Rectal smooth muscle tissue (tissue), 1 donor: ENCODE measurements around the gene CAMP.

Source experiments
- H3K27ac ChIP-seq: one replicate; pipeline ENCODE4 v1.7.0; 2013; ENCODE audit warnings: low read depth, low read length, inconsistent platforms
- H3K27me3 ChIP-seq: one replicate; pipeline ENCODE4 v1.7.0; 2013; ENCODE audit warnings: low read length; ENCODE audit not compliant: control insufficient read depth, insufficient read depth
- H3K36me3 ChIP-seq: one replicate; pipeline ENCODE4 v1.7.0; 2013; ENCODE audit warnings: low read length; ENCODE audit not compliant: control insufficient read depth, insufficient read depth
- H3K4me1 ChIP-seq: one replicate; pipeline ENCODE4 v1.7.0; 2013; ENCODE audit warnings: low read length; ENCODE audit not compliant: control insufficient read depth, insufficient read depth
- H3K4me3 ChIP-seq: one replicate; pipeline ENCODE4 v1.7.0; 2013; ENCODE audit warnings: low read length
- H3K9ac ChIP-seq: one replicate; pipeline ENCODE4 v1.7.0; 2013; ENCODE audit warnings: low read length

The CAMP gene, protein sequence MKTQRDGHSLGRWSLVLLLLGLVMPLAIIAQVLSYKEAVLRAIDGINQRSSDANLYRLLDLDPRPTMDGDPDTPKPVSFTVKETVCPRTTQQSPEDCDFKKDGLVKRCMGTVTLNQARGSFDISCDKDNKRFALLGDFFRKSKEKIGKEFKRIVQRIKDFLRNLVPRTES

DNA sequence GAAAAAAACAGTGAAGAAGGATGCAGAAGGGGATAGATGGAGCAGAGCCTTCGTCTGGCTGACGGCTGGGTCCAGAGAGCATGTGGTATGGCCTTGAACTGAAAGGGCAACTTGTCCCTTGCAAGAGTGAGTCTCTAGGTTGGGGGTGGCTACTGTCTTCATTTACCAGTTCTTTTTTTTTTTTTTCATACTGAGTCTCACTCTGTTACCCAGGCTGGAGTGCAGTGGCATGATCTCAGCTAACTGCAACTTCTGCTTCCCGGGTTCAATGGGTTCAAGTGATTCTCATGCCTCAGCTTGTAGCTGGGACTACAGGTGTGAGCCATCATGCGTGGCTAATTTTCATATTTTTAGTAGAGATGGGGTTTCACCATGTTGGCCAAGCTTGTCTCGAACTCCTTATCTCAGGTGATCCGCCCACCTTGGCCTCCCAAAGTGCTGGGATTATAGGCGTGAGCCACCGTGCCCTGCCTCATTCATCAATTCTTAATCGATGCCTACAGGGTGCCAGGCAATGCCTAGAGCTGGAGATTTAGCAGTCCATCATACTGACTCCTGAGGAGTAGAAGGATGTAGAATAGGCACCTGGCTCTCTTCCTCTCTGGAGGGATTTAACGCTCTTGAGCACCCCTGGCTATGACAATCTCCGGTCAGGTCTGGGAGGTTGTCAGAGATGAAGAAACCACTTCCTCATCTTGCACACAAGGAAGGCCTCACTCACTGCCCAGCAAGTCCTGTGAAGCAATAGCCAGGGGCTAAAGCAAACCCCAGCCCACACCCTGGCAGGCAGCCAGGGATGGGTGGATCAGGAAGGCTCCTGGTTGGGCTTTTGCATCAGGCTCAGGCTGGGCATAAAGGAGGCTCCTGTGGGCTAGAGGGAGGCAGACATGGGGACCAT lies at the start of gene CAMP:
TSS of gene CAMP (plus strand) at position 880 of the 898 bp plus-strand sequence. CDS start at position 897, 17 bp downstream.
- Histone ChIP-seq H3K4me1 (no peaks in the 10 kb centered on the region), H3K27me3 (no peaks in the 10 kb centered on the region), H3K36me3 (no peaks in the 10 kb centered on the region), H3K4me3 (no peak within 1 kb of the TSS), H3K27ac (no peak within 1 kb of the TSS), H3K9ac (no peak within 1 kb of the TSS)

DNA sequence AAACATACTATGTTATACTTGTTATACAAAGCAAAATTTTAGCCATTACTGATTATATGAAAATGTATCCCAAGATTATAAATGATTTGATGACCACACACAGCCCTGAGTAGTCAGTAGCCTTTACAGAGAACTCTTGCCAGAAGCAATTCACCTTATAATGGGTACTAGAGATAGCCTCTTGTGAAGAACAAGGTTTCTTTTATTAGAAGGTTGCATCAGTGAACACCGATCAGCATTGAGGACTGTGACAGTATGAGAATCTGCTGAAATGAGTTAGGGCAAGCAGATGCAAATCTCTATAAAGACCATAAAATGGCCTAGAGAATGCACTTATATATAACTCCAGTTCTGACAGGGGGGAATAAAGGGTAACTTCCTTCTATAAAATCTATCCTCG lies 45.2 kb upstream of the CAMP start:
- Histone ChIP-seq H3K4me3 (no peak overlapping the region), H3K27ac (no peak overlapping the region), H3K9ac (no peak overlapping the region), H3K4me1 (no peaks in the 10 kb centered on the region), H3K36me3 (no peaks in the 10 kb centered on the region), H3K27me3 (no peaks in the 10 kb centered on the region)

DNA sequence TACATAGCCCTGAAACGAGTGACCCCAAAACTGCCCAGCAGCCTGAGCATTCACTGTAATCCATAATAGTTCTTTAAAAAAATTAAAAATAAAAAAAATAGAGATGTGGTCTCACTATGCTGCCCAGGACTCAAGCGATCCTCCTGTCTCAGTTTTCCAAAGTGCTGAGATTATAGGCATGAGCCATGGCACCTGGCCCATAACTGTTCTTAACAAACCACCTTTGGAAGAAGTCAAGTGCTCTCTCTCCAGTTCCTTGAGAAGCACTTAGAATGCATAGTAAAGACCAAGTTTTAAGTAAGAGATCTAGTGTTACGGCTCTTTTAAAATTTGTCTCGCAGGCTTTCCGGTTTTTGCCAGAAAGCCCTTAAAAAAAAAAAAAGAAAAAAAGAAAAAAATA lies 43.3 kb upstream of the CAMP start:
- H3K9ac ChIP-seq: no peak overlapping the region
- no peaks in the 10 kb centered on the region for H3K36me3 ChIP-seq
- H3K27ac ChIP-seq: no peak overlapping the region
- no peak overlapping the region for H3K4me3 ChIP-seq
- H3K27me3 ChIP-seq: no peaks in the 10 kb centered on the region
- H3K4me1 ChIP-seq: no peaks in the 10 kb centered on the region

- H3K9ac ChIP-seq: no peak overlapping the region
- no peak overlapping the region for H3K4me3 ChIP-seq
- H3K36me3 ChIP-seq: no peaks in the 10 kb centered on the region
- H3K4me1 ChIP-seq: no peaks in the 10 kb centered on the region
- H3K27ac ChIP-seq: no peak overlapping the region
- no peaks in the 10 kb centered on the region for H3K27me3 ChIP-seq
Measured at GRCh38 chr3:48180531-48181253, 42.6 kb upstream of the CAMP start.

DNA sequence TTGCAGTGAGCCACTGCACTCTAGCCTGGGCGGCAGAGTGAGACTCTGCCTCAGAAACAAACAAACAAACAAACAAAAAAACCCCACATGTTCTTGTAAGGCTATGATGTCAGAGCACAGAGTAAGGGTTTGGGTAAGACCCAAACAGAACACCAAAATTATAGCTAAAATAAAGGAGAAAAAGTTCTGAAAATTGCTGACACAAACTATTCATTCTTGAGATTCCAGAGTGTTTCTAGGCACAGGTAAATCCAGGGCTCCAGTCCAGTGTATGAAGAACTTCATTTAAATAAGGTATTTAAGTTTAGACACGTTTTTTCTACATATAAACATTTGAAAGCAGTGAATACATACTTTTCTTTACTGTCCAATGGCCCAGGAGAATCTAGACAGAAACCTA lies 39.0 kb upstream of the CAMP start:
- Histone ChIP-seq H3K27me3 (no peaks in the 10 kb centered on the region), H3K4me1 (no peaks in the 10 kb centered on the region), H3K27ac (no peak overlapping the region), H3K9ac (no peak overlapping the region), H3K36me3 (no peaks in the 10 kb centered on the region), H3K4me3 (no peak overlapping the region)

DNA sequence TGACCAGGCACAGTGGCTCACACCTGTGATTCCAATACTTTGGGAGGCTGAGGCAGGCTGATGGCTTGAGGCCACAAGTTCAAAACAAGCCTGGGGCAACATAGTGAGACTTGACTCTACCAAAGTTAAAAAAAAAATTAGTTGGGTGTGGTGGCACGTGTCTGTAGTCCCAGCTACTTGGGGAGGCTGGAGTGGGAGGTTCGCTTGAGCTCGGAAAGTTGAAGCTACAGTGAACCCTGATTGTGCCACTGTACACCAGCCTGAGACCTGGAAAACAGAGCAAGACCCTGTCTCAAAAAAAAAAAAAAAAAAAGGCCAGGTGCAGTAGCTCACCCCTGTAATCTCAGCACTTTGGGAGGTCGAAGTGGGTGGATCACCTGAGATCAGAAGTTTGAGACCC lies 38.2 kb upstream of the CAMP start:
- Histone ChIP-seq H3K36me3 (no peaks in the 10 kb centered on the region), H3K27me3 (no peaks in the 10 kb centered on the region), H3K9ac (no peak overlapping the region), H3K4me3 (no peak overlapping the region), H3K27ac (no peak overlapping the region), H3K4me1 (no peaks in the 10 kb centered on the region)

- Histone ChIP-seq H3K4me1 (no peaks in the 10 kb centered on the region), H3K27me3 (no peaks in the 10 kb centered on the region), H3K9ac (no peak overlapping the region), H3K4me3 (peak overlapping the region; percentile 91), H3K27ac (no peak overlapping the region), H3K36me3 (no peaks in the 10 kb centered on the region)
Measured at GRCh38 chr3:48186631-48187300, 36.5 kb upstream of the CAMP start.

- no peak overlapping the region for H3K27ac ChIP-seq
- no peak overlapping the region for H3K9ac ChIP-seq
- H3K36me3 ChIP-seq: no peaks in the 10 kb centered on the region
- peak overlapping the region; percentile 91 for H3K4me3 ChIP-seq
- no peaks in the 10 kb centered on the region for H3K27me3 ChIP-seq
- H3K4me1 ChIP-seq: no peaks in the 10 kb centered on the region
Measured at GRCh38 chr3:48187301-48187578, 36.1 kb upstream of the CAMP start.

DNA sequence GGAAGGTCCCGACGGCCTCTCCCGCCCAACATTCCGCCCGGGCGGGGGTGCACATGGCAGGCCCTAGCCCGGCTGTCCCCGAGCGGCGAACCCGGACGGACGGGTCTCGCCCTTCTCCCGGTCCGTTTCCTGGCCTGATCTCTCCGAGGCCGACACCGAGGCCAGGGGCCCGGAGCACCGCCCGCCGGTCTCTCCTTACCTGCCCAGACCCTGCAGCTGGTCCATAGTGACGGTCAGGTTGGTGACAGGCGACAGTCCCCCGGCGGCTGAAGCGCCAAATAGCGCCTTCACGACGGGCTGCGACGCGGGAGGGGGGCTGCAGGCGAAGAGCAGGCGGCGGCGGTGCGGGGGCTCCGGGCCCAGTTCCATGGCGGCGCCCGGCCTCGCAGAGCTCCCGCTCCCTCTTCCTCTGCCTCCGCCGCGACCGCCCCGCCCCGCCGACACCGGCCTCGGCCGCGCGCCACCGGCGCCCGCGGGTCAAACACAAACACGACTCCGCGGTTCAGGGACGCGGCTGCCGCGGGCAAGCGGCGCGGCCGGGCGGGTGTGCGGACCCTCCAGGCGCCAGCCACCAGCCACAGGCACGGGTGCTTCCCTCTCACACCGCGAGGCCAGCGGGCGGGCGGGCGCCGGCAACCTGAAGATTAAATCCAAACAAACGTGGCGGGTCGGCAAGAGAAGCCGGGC lies 35.6 kb upstream of the CAMP start:
- H3K27me3 ChIP-seq: no peaks in the 10 kb centered on the region
- H3K4me3 ChIP-seq: peak overlapping the region; percentile 91
- no peaks in the 10 kb centered on the region for H3K36me3 ChIP-seq
- H3K27ac ChIP-seq: no peak overlapping the region
- no peaks in the 10 kb centered on the region for H3K4me1 ChIP-seq
- H3K9ac ChIP-seq: no peak overlapping the region

- Histone ChIP-seq H3K27ac (peak within 1 kb of the TSS; percentile 74), H3K4me3 (peak within 1 kb of the TSS; percentile 91), H3K4me1 (no peaks in the 10 kb centered on the region), H3K36me3 (no peaks in the 10 kb centered on the region), H3K9ac (no peak within 1 kb of the TSS), H3K27me3 (no peaks in the 10 kb centered on the region)
Measured at GRCh38 chr3:48188266-48189201, 34.8 kb upstream of the CAMP start, which contains the start of gene CDC25A. Gene CDC25A (minus strand): TSS chr3:48188417. CDS start chr3:48187947, 470 bp downstream.

DNA sequence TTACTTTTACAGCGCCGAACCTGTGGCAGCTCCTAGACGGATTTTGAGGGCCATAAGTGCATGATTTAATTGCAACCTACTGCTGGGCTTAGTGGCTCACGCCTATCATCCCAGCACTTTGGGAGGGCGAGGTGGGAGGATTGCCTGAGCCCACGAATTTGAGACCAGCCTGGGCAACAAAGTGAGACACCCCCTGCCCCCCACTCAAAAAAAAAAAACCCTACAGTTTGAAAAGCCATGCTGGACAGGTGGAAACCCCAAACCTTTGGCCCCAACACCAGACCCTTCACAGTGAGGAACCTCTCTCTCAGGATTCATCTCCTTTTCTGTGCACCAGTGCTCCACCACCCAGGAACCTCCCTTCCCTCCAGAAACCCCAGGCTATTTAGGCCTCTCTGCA lies 34.0 kb upstream of the CAMP start:
- H3K27me3 ChIP-seq: no peaks in the 10 kb centered on the region
- H3K9ac ChIP-seq: no peak overlapping the region
- no peaks in the 10 kb centered on the region for H3K36me3 ChIP-seq
- no peaks in the 10 kb centered on the region for H3K4me1 ChIP-seq
- no peak overlapping the region for H3K27ac ChIP-seq
- no peak overlapping the region for H3K4me3 ChIP-seq
